Activated CD4-positive, alpha-beta T cell treated with anti-CD3 and anti-CD28 coated beads, Interleukin-2, amount 50 U/mL, for 1 hour (primary cell): ENCODE data around the gene SLC50A1.

Source experiments
- DNase-seq: peaks from one replicate; pipeline ENCODE4 v3.0.0-alpha.2; 2020

The SLC50A1 gene

DNA sequence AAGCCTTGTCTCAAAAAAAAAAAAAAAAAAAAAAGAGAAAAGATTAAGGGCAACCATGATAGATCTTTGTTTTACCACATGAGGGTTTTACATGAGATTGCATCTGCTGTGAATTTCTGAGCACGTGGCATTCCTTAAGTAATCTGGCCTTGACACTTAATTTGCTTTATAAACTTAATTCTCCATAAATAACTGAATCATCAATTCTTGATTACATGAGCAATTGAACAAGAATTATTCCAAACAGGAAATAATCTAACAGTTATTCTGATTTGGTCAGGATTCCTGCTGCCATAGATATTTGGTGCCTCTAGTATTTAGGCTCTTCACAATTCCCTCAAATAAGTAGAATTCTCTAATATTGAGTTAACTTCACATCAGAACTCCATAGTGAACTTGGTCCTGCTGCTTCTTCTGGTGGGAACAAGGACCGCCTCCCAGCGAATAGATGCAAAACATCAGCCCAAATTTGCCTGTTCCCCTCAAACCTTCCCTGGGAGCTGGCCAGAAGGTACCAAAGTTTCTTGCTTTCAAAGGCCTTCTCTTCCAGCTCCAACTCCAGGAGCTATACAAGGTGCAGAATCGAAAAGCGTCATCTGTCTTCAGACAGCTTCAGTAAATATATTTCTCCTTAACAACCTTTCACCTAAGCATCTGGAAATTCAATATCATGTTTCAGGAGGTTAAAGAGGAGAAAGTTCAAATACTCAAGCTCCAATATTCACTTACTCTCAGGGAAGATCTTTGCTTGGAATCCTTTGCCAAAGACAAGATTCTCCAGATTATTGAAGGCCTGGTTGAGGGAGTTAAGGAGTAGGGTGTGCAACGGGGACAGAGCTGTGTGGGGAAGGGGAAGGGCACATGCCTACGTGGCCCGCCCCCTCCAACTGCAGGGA, 36.4 kb downstream of the SLC50A1 start:
- no peak for DNase-seq

- peak; percentile 93 for DNase-seq
These were observed 37.3 kb downstream of the SLC50A1 start, which contains the start of gene KRTCAP2 for GRCh38 chr1:155172732-155173477. KRTCAP2 (minus strand) TSS chr1:155173304; CDS start chr1:155173224, 80 bp downstream.

- peak; percentile 58 for DNase-seq
These were observed 38.0 kb downstream of the SLC50A1 start, which contains the start of gene TRIM46 for GRCh38 chr1:155173478-155174323. TRIM46 (plus strand) TSS chr1:155173849; CDS start chr1:155173967, 118 bp downstream.

GRCh38 chr1:155174324-155175280, 39.0 kb downstream of the SLC50A1 start:
- DNase-seq = peak; percentile 53

DNA sequence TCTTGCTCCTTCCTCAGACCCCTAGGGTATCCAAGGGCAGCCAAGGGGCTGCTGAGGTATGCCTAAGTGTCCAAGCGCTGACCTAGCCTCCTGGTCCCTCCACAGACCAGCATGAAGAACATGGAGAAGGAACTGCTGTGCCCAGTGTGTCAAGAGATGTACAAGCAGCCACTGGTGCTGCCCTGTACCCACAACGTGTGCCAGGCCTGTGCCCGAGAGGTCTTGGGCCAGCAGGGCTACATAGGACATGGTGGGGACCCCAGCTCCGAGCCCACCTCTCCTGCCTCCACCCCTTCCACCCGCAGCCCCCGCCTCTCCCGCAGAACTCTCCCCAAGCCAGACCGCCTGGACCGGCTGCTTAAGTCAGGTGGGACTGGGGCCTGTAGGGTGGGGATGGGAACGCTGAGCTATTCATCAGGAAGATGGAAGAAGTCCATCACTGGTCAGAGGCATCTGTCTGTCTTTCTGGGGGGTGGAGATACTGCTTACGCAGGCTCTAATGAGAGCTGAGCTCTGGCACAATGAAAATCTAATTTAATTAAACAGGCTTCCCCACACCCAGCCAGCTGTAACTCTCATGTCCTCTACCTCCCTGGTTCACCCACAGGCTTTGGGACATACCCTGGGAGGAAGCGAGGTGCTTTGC, 39.8 kb downstream of the SLC50A1 start:
- no peak for DNase-seq

- no peak for DNase-seq
These were observed 40.3 kb downstream of the SLC50A1 start for GRCh38 chr1:155175927-155176371.

DNA sequence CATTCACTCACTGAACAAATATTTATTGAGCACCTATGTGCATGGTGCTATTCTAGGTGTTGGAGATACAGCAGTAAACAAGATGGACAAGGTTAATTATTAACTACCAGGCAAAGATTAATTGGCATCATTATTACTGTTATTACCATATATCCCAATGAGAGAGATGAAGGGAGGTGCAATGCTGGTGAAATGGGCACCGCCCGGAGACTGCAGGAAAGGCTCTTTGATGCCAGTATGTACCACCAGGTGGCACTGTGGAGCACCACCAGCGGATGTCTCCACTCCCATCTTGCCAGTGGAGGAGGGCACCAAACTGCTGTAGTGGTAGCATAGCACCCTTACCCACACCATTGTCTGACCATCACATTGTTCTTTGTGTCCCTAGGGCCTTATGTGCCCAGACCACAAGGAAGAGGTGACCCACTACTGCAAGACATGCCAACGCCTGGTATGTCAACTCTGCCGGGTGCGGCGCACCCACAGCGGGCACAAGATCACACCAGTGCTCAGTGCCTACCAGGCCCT, 41.0 kb downstream of the SLC50A1 start:
- peak; percentile 87 for DNase-seq

DNA sequence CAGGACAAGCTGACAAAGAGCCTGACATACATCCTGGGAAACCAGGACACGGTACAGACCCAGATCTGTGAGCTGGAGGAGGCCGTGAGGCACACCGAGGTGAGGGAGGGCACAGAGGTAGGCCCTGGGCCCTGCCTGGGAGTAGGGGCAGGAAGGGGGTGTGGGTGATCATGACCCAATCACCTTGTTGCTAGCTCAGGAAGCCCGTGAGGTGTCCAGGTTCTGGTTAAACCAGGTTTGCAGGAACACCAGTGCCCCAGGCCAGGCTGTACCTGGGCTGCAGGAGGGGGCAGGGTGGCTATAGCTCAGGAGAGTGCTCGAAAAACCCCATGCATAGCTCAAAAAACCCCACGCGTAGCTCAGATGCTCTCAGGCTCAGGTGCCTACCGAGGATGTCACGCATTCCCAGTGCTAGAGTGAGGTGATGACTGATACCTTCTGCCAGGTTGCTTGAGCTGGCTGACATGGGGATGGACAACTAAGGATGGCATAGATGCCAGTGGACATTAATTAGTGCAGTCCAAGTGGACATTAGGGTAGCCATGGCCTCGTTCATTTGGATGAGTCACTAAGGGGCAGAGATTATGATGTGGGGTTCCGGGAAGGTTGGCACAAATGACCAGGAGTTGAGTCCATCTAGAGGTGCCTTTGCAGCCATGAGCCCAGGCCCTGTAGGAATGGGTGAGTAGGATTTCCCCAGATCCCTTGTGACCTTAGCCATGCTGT, 41.7 kb downstream of the SLC50A1 start:
- no peak for DNase-seq

GRCh38 chr1:155177918-155178281, 42.2 kb downstream of the SLC50A1 start:
- DNase-seq = no peak

- no peak for DNase-seq
These were observed 42.9 kb downstream of the SLC50A1 start for GRCh38 chr1:155178441-155179111.

DNA sequence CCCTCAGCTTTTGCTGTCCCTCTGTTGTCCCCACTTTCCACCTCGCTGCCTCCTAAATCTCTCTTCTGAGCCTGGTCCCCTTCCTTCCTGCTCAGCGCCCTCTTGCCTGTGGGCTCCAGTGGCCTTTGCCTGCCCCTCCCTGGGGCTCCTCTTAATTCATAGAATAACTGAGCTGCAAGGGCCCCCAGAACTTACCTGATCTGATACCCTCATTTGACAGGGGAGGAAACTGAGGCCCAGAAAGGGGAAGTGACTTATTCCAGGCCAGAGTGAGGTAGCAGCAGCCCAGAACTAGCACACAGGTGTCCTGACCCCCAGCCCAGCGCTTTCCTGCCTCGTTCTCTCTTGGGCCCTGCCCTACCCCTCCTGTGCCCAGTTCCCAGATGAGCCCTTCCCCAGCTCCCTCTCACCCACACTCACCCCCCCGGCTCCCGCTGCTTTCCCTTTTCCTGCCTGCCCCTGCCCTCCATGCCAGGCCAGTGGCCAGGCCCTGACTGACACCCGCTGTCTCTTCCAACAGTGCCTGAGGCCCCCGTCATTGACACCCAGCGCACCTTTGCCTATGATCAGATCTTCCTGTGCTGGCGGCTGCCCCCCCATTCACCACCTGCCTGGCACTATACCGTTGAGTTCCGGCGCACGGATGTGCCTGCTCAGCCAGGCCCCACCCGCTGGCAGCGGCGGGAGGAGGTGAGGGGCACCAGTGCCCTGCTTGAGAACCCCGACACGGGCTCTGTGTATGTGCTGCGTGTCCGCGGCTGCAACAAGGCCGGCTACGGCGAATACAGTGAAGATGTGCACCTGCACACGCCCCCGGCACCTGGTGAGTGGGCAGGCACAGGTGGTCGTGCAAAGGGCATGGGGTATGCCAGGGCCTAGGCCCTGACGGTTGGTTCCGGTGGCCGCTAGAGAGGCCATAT, 43.7 kb downstream of the SLC50A1 start:
- DNase-seq = no peak

DNA sequence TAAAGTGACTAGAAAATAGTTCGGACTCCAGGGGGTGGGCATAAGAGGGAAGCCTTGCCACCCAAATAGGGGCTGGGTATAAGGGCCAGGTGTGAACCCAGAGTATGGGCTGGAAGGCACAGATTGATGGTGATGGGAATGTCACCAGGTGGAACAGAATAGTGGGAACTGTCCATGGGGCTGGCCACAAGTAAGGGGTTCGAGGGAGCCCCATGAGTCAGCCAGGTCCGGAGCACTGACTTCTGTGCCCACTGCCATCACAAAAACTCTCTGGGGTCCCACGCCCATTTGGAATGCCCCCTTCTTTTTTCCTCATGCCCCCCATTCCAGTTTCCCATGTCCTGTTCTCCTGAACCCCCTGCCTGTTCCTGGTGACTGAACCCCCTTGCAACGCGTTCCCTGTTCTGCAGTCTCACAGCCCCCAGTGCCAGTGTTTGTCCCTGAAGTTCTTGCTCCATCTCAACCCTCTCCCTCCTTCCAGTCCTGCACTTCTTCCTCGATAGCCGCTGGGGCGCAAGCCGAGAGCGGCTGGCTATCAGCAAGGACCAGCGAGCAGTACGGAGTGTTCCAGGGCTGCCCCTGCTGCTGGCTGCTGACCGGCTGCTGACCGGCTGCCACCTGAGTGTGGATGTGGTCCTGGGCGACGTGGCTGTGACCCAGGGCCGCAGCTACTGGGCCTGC, 45.9 kb downstream of the SLC50A1 start:
- DNase-seq = no peak

- DNase-seq = no peak
These were observed 46.4 kb downstream of the SLC50A1 start for GRCh38 chr1:155182052-155182550.

DNA sequence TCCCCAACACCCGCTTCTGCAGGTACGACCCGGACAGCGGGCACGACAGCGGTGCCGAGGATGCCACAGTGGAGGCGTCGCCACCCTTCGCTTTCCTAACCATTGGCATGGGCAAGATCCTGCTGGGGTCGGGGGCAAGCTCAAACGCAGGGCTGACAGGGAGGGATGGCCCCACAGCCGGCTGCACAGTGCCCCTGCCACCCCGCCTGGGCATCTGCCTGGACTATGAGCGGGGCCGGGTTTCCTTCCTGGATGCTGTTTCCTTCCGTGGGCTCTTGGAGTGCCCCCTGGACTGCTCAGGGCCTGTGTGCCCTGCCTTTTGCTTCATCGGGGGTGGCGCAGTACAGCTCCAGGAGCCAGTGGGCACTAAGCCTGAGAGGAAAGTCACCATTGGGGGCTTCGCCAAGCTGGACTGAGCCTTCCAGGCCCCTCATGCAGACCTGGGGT, 48.1 kb downstream of the SLC50A1 start:
- no peak for DNase-seq

DNA sequence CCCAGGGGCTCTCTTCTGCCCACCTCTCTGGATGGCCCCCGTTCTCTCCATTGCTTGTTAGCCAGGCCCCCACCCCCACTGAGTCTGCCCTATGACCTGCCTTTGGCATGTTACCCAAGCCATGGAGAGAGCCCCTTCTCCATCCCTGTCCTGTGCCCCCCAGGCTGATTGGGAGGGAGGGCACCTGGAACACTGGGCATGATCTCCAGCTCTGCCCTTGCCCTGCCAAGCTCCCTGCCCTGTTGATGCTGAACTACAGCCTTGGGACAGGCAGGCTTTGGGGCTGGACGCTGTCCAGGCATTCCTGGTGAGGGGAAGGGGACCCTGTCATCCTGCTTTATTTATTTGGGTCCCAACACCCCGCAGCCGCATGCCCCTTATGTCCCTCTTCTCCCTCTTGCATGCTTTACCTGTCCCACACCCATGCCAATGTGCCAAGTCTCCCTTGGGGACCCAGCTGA, 48.7 kb downstream of the SLC50A1 start:
- DNase-seq = no peak

- DNase-seq = no peak
These were observed 49.5 kb downstream of the SLC50A1 start for GRCh38 chr1:155184835-155185782.
